ENCODE measurements around the gene KLHL17. TPM values are rescaled to one million over a fixed set of nuclear protein-coding genes. Genes with fewer than 3 reads are reported as not detected.
A peak's percentile ranks its signal among the peaks of the same experiment; 100 is the strongest.

KLHL17 gene
- total RNA-seq, 1 experiment from 2014 or later = 25.4 TPM

- DNase-seq (ENCODE audit: low spot score) = no peak
These were observed 39.2 kb upstream of the KLHL17 start for GRCh38 chr1:921011-921837.

GRCh38 chr1:923131-923990, 37.0 kb upstream of the KLHL17 start, which contains the start of gene SAMD11:
Gene SAMD11, plus strand, starts transcription at chr1:923923. Its CDS starts 509 bp downstream, at chr1:924432.
- in situ Hi-C loops (cut with HindIII; ENCODE audit: low sequenced_read_pairs) = no loop called here
- peak; percentile 37 for DNase-seq (ENCODE audit: low spot score)

More at GRCh38 chr1:921011-921837, 39.2 kb upstream of the KLHL17 start:
- in situ Hi-C loops (cut with HindIII; ENCODE audit: low sequenced_read_pairs) = no loop called here

DNA sequence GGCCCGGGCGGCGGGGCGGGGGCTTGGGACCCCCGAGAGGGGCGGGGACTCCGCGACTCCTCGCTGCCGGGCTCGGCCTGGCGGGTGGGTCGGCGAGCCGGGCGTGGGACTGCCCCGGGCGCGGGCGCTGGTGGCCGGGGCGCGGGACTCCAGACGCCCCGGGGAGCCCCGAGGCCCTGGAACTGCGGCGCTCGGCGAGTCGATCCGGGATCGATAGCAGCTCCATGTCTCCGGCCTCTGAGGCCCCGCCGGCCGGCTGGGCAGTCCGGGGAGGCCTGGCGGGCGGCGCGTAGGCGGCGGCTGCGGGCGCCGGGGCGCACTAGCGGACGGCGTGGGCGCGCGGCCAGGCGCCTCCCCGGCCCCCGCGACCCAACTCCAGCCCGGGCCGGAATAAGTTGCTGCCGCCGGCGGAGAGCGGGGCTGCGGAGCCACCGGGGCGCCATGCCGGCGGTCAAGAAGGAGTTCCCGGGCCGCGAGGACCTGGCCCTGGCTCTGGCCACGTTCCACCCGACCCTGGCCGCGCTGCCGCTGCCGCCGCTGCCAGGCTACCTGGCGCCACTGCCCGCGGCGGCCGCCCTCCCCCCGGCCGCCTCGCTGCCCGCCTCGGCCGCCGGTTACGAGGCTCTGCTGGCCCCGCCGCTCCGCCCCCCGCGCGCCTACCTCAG, 36.3 kb upstream of the KLHL17 start:
- no peak for DNase-seq (ENCODE audit: low spot score)
- in situ Hi-C loops (cut with HindIII; ENCODE audit: low sequenced_read_pairs) = no loop called here

GRCh38 chr1:924656-925560, 35.5 kb upstream of the KLHL17 start:
- in situ Hi-C loops (cut with HindIII; ENCODE audit: low sequenced_read_pairs) = no loop called here
- DNase-seq (ENCODE audit: low spot score) = no peak

DNA sequence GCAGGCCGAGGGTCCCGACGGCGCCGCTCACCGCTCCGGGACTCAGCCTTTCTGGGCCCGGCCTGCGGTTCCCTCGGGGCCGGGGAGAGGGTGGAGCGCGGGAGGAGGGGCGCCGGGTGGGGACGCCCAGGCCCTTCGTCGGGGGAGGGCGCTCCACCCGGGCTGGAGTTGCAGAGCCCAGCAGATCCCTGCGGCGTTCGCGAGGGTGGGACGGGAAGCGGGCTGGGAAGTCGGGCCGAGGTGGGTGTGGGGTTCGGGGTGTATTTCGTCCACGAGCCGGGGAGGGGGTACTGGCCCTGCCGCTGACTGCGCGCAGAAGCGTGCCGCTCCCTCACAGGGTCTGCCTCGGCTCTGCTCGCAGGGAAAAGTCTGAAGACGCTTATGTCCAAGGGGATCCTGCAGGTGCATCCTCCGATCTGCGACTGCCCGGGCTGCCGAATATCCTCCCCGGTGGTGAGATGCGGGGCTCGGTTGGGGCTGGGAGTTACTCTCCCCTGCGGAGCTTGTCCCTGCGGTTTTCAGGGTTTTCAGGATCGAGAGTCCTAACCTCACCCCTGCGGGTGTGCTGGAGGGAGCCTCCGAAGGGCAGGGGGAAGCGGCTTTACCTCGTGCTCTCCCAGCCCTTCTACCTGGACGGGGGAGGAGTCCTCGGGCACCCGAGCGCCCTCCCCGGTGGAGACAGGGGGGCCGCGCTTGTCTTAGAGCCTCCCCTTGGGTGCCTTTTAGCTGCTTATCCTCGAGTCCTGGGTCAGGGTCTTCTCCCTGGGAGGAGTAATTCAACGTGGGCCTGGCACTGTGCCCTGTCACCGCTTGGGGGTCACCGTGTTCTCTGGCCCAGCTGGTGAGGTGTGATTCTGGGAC, 34.6 kb upstream of the KLHL17 start:
- DNase-seq (ENCODE audit: low spot score) = no peak
- in situ Hi-C loops (cut with HindIII; ENCODE audit: low sequenced_read_pairs) = no loop called here

GRCh38 chr1:927234-927633, 33.1 kb upstream of the KLHL17 start:
- in situ Hi-C loops (cut with HindIII; ENCODE audit: low sequenced_read_pairs) = no loop called here
- no peak for DNase-seq (ENCODE audit: low spot score)

DNA sequence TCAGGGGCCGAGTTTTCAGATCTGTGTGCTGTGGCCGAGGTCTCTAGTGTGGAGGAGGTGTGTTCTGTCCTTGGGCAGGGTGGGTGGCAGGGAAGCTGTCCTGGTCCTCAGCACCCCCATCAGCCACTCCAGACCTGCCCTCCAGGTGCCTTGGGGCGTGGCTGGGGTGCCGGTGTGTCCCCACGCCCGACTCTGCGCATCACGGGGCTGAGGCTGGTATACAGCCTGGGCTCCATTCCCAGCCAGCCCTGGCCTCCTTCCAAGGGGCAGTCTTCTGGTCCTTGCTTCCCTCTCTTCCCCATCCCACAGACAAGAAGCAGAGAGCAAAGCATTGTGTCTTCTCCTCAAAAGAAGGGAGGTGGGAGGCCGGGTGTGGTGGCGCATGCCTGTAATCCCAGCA, 32.6 kb upstream of the KLHL17 start:
- in situ Hi-C loops (cut with HindIII; ENCODE audit: low sequenced_read_pairs) = no loop called here

GRCh38 chr1:928825-929661, 31.3 kb upstream of the KLHL17 start:
- no peak for DNase-seq (ENCODE audit: low spot score)
- in situ Hi-C loops (cut with HindIII; ENCODE audit: low sequenced_read_pairs) = no loop called here

More for the DNA sequence above, 32.6 kb upstream of the KLHL17 start:
- DNase-seq (ENCODE audit: low spot score) = no peak

DNA sequence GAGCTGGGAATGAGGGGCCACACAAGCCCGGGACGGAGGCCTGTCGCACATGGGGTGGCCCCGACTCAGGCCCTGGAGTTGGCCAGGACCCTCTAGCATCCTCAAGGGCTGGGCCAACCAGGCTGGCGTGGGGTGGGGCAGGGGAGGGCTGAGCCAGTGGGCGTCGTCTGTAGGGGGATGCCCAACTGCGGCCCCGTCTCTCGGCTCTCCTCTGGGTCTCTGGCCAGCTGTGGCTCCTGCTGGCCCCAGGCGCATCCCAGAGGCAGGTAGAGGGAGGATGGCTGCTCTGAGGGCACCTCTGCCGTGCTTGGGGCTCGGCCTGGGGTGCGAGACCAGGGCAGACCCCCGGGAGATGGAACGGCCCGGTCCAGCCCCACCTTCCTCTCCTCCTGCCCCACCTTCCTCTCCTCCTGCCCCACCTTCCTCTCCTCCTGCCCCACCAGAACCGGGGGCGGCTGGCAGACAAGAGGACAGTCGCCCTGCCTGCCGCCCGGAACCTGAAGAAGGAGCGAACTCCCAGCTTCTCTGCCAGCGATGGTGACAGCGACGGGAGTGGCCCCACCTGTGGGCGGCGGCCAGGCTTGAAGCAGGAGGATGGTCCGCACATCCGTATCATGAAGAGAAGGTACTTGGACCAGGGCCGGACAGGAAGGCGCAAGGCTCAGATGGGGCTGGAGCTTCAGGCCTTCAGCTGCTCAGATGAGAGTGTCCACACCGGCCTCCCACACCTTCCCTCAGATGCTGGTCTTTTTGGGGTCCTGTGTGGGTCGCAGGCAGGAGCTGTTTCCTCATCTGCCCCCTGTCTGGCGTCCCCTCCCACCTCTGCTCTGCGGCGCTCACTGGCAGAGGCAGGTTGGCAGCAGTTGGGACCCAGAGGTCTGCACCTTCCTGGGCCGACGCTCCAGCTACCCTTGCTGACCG, 30.4 kb upstream of the KLHL17 start:
- DNase-seq (ENCODE audit: low spot score) = no peak
- in situ Hi-C loops (cut with HindIII; ENCODE audit: low sequenced_read_pairs) = no loop called here

DNA sequence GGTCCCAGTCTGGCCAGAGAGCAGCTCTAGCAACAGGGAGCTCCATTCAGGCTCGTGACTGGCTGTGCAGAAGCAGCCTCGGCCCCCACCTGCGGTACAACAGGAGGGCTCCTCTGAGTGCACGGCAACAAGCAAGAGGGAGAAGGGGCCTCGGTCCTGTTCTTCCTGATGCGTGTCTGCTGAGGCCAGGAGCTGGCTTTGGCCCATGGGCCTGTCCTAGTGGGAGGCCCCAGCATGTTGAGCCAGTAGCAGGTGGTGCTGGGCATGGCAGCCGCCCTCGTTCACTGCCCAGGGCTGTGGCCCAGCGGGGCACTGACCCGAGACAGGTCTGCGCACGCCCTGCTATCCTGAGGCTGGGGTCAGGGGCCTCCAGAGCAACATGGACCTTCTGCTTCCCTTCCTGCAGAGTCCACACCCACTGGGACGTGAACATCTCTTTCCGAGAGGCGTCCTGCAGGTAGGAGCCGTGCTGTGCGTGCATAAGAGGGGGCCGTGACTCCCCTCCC, 29.7 kb upstream of the KLHL17 start:
- in situ Hi-C loops (cut with HindIII; ENCODE audit: low sequenced_read_pairs) = no loop called here

DNA sequence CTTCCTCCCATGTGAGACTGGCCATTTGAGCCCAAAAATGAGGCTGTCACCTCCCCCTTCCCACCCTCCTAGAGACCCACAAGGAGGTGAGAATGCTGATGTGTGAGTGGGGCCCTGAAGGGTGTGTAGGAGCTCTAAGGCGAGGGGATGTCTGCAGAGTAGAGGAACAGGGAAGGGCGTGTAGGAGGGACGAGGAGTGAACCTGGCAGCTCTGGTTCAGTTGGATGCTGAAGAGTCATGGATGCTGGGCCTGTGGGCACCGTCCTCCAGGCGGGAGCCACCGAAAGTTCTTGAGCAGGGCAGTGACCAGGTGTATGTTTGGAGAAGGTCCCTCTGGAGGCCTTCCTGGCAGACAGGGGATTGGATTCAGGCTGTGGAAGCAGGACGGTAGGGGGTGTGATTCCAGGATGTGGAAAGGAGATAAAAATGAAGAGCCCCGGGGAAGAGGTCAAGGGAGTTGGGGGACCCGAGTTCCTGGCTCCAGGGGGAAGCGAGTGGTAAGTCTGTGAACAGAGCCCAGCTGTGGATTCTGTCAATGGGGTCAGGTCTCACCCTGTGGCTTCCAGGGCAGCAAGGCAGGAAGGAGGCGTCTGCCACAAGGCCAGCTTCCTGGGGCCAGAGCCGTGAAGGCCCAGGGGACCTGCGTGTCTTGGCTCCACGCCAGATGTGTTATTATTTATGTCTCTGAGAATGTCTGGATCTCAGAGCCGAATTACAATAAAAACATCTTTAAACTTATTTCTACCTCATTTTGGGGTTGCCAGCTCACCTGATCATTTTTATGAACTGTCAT, 28.8 kb upstream of the KLHL17 start:
- in situ Hi-C loops (cut with HindIII; ENCODE audit: low sequenced_read_pairs) = no loop called here
- no peak for DNase-seq (ENCODE audit: low spot score)

More for the DNA sequence above, 29.7 kb upstream of the KLHL17 start:
- no peak for DNase-seq (ENCODE audit: low spot score)

DNA sequence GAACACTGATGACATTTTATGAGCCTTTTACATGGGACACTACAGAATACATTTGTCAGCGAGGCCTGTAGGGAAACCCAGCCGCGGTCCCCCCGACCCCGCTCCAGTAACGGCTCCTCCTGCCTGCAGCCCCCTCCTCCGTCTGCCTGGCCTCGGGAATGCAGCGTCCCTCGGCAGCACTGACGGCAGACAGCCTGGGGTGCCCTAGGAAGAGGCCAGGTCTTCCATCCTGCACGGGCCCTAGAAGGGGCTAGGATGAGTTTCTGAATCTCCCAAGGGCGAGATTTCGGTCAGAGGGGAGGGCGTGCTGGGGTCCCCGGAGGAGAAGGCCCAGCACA, 28.2 kb upstream of the KLHL17 start:
- in situ Hi-C loops (cut with HindIII; ENCODE audit: low sequenced_read_pairs) = no loop called here
- no peak for DNase-seq (ENCODE audit: low spot score)

- no peak for DNase-seq (ENCODE audit: low spot score)
- in situ Hi-C loops (cut with HindIII; ENCODE audit: low sequenced_read_pairs) = no loop called here
These were observed 27.4 kb upstream of the KLHL17 start for GRCh38 chr1:932776-933602.

DNA sequence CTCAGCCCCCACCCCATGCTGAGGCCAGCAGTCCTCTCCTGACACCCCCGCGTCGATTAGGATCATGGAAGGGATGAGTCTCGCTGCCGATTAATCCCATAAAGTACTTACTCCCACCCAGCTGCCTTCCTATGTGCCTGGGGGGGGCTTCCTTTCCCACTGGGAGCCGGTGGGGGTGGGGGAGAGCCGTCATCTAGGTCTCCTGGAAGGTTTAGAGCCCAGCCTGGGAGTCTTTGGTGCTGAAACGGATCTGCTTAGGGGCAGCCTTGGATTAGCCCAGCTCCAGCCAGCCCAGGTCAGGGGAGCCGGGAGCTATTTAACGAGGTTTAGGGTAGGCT, 26.8 kb upstream of the KLHL17 start:
- DNase-seq (ENCODE audit: low spot score) = no peak
- in situ Hi-C loops (cut with HindIII; ENCODE audit: low sequenced_read_pairs) = no loop called here

Measured in G401 (cell line).